Keratinocyte (primary cell): ENCODE measurements around the gene FGF18. TPM values are rescaled to one million over a fixed set of nuclear protein-coding genes. Genes with fewer than 3 reads are reported as not detected.
"Not testable (repeated sequence)": the region's sequence is repeated elsewhere in the genome, so short reads cannot be mapped to it uniquely, and the experiment has no call there.

Experiments
- DNase-seq: peaks from one replicate; pipeline ENCODE4 v3.0.0-alpha.2; 2011; ENCODE audit warnings: low read depth, missing footprints, low spot score
- FAIRE-seq: peaks from 2 replicates; lab custom pipeline; 2011; peaks lifted over from hg19 to GRCh38; lab: Jason Lieb, UNC
- H2AFZ ChIP-seq: 2 replicates; pipeline ENCODE4 v1.6.0; 2012; ENCODE audit warnings: low read length, control low read depth, inconsistent platforms; ENCODE audit not compliant: control insufficient read depth
- H3K27ac ChIP-seq: 2 replicates; pipeline ENCODE4 v1.5.1; 2011; ENCODE audit warnings: low read length; ENCODE audit not compliant: control insufficient read depth, insufficient read depth
- H3K27me3 ChIP-seq: 3 replicates; pipeline ENCODE4 v1.6.0; 2011; ENCODE audit warnings: low read length; ENCODE audit not compliant: control insufficient read depth, insufficient read depth; ENCODE audit errors: extremely low read depth
- H3K36me3 ChIP-seq, 2 experiments: 2 replicates in 1 of 2; 3 replicates in 1 of 2; pipeline ENCODE4 v1.5.1; 2011; ENCODE audit warnings: low read length in 2 of 2, mild to moderate bottlenecking in 1 of 2; ENCODE audit not compliant: control insufficient read depth in 2 of 2, insufficient read depth in 2 of 2; ENCODE audit errors: extremely low read depth in 1 of 2
- H3K4me1 ChIP-seq: 3 replicates; pipeline ENCODE4 v1.5.1; 2011; ENCODE audit warnings: low read length; ENCODE audit not compliant: control insufficient read depth, insufficient read depth; ENCODE audit errors: extremely low read depth
- H3K4me2 ChIP-seq: 3 replicates; pipeline ENCODE4 v1.6.0; 2011; ENCODE audit warnings: low read depth, low read length; ENCODE audit not compliant: control insufficient read depth, insufficient read depth; ENCODE audit errors: extremely low read depth
- H3K4me3 ChIP-seq, 3 experiments: fragments of 200-600 bp in 1 of 3; sonication (generic) in 1 of 3; 2 replicates in 2 of 3; 3 replicates in 1 of 3; pipeline ENCODE4 v1.5.1; 2011 to 2016; ENCODE audit warnings: low read length in 3 of 3, mild to moderate bottlenecking in 3 of 3, control low read depth in 2 of 3, inconsistent platforms in 1 of 3, low read depth in 1 of 3, mixed read lengths in 1 of 3, mixed run types in 1 of 3, moderate library complexity in 1 of 3; ENCODE audit not compliant: control insufficient read depth in 2 of 3, insufficient read depth in 2 of 3; ENCODE audit errors: extremely low read depth in 1 of 3
- H3K79me2 ChIP-seq: 2 replicates; pipeline ENCODE4 v1.6.0; 2012; ENCODE audit warnings: low read length; ENCODE audit not compliant: control insufficient read depth, insufficient read depth
- H3K9ac ChIP-seq: 3 replicates; pipeline ENCODE4 v1.6.0; 2011; ENCODE audit warnings: low read length; ENCODE audit not compliant: control insufficient read depth, insufficient read depth; ENCODE audit errors: extremely low read depth
- H3K9me1 ChIP-seq: 3 replicates; pipeline ENCODE4 v1.6.0; 2011; ENCODE audit warnings: low read length; ENCODE audit not compliant: control insufficient read depth, insufficient read depth; ENCODE audit errors: extremely low read depth
- H3K9me3 ChIP-seq: 2 replicates; pipeline ENCODE4 v1.5.1; 2012; ENCODE audit warnings: low read depth, low read length; ENCODE audit not compliant: control insufficient read depth
- H4K20me1 ChIP-seq: 3 replicates; pipeline ENCODE4 v1.6.0; 2011; ENCODE audit warnings: low read length; ENCODE audit not compliant: control insufficient read depth, insufficient read depth; ENCODE audit errors: extremely low read depth
- EZH2 ChIP-seq: IDR thresholded peaks from one replicate; pipeline ENCODE4 v1.6.1; 2012; ENCODE audit warnings: inconsistent platforms, mild to moderate bottlenecking, low read length, moderate library complexity
- dilution Hi-C: fragments of 300-500 bp; cut with MboI; formaldehyde crosslinking; loops from one replicate; pipeline ENCODE4 v1.7.0; 2020; ENCODE audit warnings: low sequenced_read_pairs; ENCODE audit not compliant: extremely low pct_ligation_motif_present
- polyA plus RNA-seq, 5 experiments: library from polyadenylated mRNA; depleted of rRNA in 3 of 5; stranded (reverse) in 3 of 5; stranded (forward) in 1 of 5; unstranded in 1 of 5; fragments of >200 nt; gene quantifications; 1 replicate in 1 of 5; 2 replicates in 3 of 5; 3 replicates in 1 of 5; pipeline versions ENCODE4 v1.2.1 to v1.2.3, GENCODE V29; 2011 to 2012; ENCODE audit warnings: missing spikeins in 2 of 5, low read depth in 1 of 5, low replicate concordance in 1 of 5
- TF ChIP-seq, protein P1 (sequence below), 3 experiments: IDR thresholded peaks in 1 of 3; conservative IDR thresholded peaks in 1 of 3; optimal IDR thresholded peaks in 1 of 3; 2 replicates in 2 of 3; 3 replicates in 1 of 3; pipeline versions ENCODE3 to v1.5.1; 2011; ENCODE audit warnings: low read length in 3 of 3, mild to moderate bottlenecking in 3 of 3, moderate library complexity in 2 of 3, control low read depth in 1 of 3, inconsistent platforms in 1 of 3; ENCODE audit not compliant: insufficient read depth in 2 of 3; ENCODE audit errors: extremely low read depth in 1 of 3

The FGF18 gene
- polyA plus RNA-seq, 1 donor (not counting 4 experiments of a cell fraction or from before 2014, with no cell fraction given): 0.05 TPM

GRCh38 chr5:171400169-171400568 lies 19.3 kb upstream of the FGF18 start:
- Histone ChIP-seq H3K4me1 (peaks cover 4% of the 10 kb centered on the region), H3K36me3 (peaks cover 22 to 50% of the 10 kb centered on the region in 2 experiments), H3K9me1 (no peaks in the 10 kb centered on the region), H3K4me3 (no peak overlapping the region), H4K20me1 (peaks cover 61% of the 10 kb centered on the region), H3K9ac (no peak overlapping the region), H3K79me2 (peaks cover 71% of the 10 kb centered on the region), H3K4me2 (no peak overlapping the region), H3K27me3 (no peaks in the 10 kb centered on the region), H3K9me3 (no peaks in the 10 kb centered on the region), H2AFZ (no peak overlapping the region), H3K27ac (no peak overlapping the region)
- DNase-seq (no peak), FAIRE-seq (no peak)
- dilution Hi-C loops: no loop called here
- TF ChIP-seq, protein P1, sequence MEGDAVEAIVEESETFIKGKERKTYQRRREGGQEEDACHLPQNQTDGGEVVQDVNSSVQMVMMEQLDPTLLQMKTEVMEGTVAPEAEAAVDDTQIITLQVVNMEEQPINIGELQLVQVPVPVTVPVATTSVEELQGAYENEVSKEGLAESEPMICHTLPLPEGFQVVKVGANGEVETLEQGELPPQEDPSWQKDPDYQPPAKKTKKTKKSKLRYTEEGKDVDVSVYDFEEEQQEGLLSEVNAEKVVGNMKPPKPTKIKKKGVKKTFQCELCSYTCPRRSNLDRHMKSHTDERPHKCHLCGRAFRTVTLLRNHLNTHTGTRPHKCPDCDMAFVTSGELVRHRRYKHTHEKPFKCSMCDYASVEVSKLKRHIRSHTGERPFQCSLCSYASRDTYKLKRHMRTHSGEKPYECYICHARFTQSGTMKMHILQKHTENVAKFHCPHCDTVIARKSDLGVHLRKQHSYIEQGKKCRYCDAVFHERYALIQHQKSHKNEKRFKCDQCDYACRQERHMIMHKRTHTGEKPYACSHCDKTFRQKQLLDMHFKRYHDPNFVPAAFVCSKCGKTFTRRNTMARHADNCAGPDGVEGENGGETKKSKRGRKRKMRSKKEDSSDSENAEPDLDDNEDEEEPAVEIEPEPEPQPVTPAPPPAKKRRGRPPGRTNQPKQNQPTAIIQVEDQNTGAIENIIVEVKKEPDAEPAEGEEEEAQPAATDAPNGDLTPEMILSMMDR (optimal IDR thresholded peaks at IDR 0.05 in 1 of 3, IDR thresholded peaks at IDR 0.05 in 1 of 3, conservative IDR thresholded peaks at IDR 0.05 in 1 of 3; ENCODE audit: extremely low read depth in 1 of 3, insufficient read depth in 2 of 3, low read length in 3 of 3): no peak

GRCh38 chr5:171401167-171401947 lies 18.1 kb upstream of the FGF18 start:
- Histone ChIP-seq H3K79me2 (peaks cover 71% of the 10 kb centered on the region), H3K4me1 (peaks cover 4% of the 10 kb centered on the region), H3K27me3 (no peaks in the 10 kb centered on the region), H3K9me3 (no peaks in the 10 kb centered on the region), H3K9ac (no peak overlapping the region), H3K9me1 (no peaks in the 10 kb centered on the region), H3K27ac (no peak overlapping the region), H3K36me3 (peaks cover 27 to 44% of the 10 kb centered on the region in 2 experiments), H2AFZ (no peak overlapping the region), H3K4me2 (no peak overlapping the region), H4K20me1 (peaks cover 55% of the 10 kb centered on the region), H3K4me3 (no peak overlapping the region)
- dilution Hi-C loops: no loop called here
- FAIRE-seq (no peak), DNase-seq (no peak)
- TF ChIP-seq EZH2: no peak
- TF ChIP-seq, protein P1 (optimal IDR thresholded peaks at IDR 0.05 in 1 of 3, IDR thresholded peaks at IDR 0.05 in 1 of 3, conservative IDR thresholded peaks at IDR 0.05 in 1 of 3; ENCODE audit: extremely low read depth in 1 of 3, insufficient read depth in 2 of 3, low read length in 3 of 3): no peak

DNA sequence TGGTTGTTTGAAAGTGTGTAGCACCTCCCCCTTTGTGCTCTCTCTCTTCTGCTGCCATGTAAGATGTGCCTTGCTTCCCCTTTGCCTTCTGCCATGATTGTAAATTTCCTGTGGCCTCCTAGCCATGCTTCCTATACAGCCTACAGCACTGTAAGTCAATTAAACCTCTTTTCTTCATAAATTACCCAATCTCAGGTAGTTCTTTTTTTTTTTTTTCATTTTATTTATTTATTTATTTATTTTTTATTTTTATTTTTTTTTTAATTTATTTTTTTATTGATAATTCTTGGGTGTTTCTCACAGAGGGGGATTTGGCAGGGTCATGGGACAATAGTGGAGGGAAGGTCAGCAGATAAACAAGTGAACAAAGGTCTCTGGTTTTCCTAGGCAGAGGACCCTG lies 16.7 kb upstream of the FGF18 start:
- peaks cover 49% of the 10 kb centered on the region for H4K20me1 ChIP-seq
- H3K4me2 ChIP-seq, FAIRE-seq, H3K9ac ChIP-seq, H3K9me3 ChIP-seq, H3K4me3 ChIP-seq, H3K4me1 ChIP-seq, H3K9me1 ChIP-seq, H2AFZ ChIP-seq, H3K27me3 ChIP-seq, DNase-seq, H3K27ac ChIP-seq, dilution Hi-C loops: not testable (repeated sequence)
- H3K79me2 ChIP-seq: peaks cover 67% of the 10 kb centered on the region
- H3K36me3 ChIP-seq: peaks cover 26 to 39% of the 10 kb centered on the region in 2 experiments
